Brain microvascular endothelial cell (primary cell): Measurements from ENCODE around the gene MCRS1.

Experiments
- DNase-seq: peaks from one replicate; pipeline ENCODE4 v3.0.0-alpha.2; 2020
- H3K27ac ChIP-seq: fragments of 250-450 bp; sonication (Bioruptor Pico); 2 replicates; pipeline ENCODE4 v1.5.1; 2020; ENCODE audit warnings: mild to moderate bottlenecking, moderate library complexity
- H3K27me3 ChIP-seq: fragments of 250-450 bp; sonication (Bioruptor Pico); replicated peaks from 2 replicates; pipeline ENCODE4 v1.5.1; 2020; ENCODE audit warnings: mild to moderate bottlenecking
- H3K36me3 ChIP-seq: fragments of 250-450 bp; sonication (Bioruptor Pico); replicated peaks from 2 replicates; pipeline ENCODE4 v1.5.1; 2020; ENCODE audit warnings: mild to moderate bottlenecking
- H3K4me3 ChIP-seq: 2 replicates; pipeline ENCODE4 v1.5.1; 2011; ENCODE audit warnings: low read depth, mild to moderate bottlenecking, control low read depth, low read length, moderate library complexity
- in situ Hi-C: cut with HindIII; loops from 2 replicates; pipeline ENCODE4 v1.10.0; 2017; ENCODE audit warnings: low sequenced_read_pairs, low pct_ligation_motif_present
- TF ChIP-seq, protein P1 (sequence below): IDR thresholded peaks from 2 replicates; pipeline ENCODE4 v1.5.1; 2011; ENCODE audit warnings: low read depth, mild to moderate bottlenecking, moderate library complexity, low read length, control low read depth, inconsistent platforms; ENCODE audit errors: missing control alignments

Gene MCRS1

DNA sequence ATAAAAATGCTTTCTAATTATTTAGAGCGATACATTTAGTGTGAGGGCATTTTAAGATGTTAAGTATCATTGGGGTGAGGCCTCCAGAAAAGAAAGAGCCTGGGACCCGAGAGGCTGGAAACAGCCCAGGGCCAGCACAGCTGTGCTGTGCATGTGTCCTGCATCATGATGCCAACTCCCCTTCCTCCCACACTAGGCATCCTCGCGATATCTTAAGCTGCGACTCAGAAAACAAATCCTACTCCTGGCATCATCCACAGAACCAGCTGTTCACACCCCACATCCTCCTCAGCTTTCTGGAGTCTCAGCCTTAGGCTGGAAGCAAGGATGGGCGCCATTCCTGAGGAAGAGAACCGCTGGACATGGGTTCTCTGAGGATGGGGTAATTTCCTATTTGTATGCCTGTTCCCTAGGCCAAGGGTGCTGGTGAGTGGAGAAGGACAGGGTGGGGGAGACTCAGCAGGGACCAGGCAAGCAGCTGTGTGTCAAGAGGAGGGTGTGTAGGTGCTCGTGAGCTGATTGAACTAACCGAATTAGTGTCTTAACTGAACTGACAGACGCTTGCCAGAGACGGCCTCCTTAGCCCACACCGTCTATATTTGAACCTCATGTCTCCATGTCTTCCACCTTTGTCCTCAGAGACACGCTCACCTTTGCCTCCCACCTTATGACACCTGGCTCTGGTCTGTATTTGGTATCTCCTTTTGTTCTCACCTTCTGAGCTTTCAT lies 15.6 kb upstream of the MCRS1 start:
- Histone ChIP-seq H3K4me3 (no peak overlapping the region), H3K27ac (no peak overlapping the region), H3K27me3 (no peaks in the 10 kb centered on the region), H3K36me3 (no peaks in the 10 kb centered on the region)
- TF ChIP-seq, protein P1, sequence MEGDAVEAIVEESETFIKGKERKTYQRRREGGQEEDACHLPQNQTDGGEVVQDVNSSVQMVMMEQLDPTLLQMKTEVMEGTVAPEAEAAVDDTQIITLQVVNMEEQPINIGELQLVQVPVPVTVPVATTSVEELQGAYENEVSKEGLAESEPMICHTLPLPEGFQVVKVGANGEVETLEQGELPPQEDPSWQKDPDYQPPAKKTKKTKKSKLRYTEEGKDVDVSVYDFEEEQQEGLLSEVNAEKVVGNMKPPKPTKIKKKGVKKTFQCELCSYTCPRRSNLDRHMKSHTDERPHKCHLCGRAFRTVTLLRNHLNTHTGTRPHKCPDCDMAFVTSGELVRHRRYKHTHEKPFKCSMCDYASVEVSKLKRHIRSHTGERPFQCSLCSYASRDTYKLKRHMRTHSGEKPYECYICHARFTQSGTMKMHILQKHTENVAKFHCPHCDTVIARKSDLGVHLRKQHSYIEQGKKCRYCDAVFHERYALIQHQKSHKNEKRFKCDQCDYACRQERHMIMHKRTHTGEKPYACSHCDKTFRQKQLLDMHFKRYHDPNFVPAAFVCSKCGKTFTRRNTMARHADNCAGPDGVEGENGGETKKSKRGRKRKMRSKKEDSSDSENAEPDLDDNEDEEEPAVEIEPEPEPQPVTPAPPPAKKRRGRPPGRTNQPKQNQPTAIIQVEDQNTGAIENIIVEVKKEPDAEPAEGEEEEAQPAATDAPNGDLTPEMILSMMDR = no peak
- in situ Hi-C loops = no loop called here
- DNase-seq = no peak

DNA sequence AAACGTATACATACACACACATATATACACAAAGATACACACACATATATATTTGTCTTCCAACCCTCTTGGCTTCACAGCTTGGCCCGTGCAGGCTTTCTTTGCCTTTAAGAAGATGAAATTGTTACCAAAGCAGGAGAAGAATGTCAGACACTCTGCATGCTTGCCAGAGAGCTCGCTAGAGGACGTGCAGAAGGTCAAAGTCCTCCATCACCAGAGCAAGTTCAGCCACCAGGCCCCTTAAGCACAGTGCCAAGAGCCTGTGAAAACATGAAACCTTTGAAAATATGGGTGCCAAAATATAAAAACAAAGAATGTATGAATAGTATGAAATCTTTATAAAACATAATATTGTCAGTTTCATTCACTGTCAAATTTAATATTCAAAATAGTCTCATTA lies 14.9 kb upstream of the MCRS1 start:
- TF ChIP-seq, protein P1 = no peak
- H3K36me3 ChIP-seq = no peaks in the 10 kb centered on the region
- H3K4me3 ChIP-seq = no peak overlapping the region
- DNase-seq = no peak
- no peak overlapping the region for H3K27ac ChIP-seq
- in situ Hi-C loops = no loop called here
- no peaks in the 10 kb centered on the region for H3K27me3 ChIP-seq

GRCh38 chr12:49582201-49582600 lies 14.3 kb upstream of the MCRS1 start:
- in situ Hi-C loops = no loop called here
- H3K27me3 ChIP-seq = no peaks in the 10 kb centered on the region
- TF ChIP-seq, protein P1 = no peak
- H3K36me3 ChIP-seq = no peaks in the 10 kb centered on the region
- no peak for DNase-seq
- H3K27ac ChIP-seq = no peak overlapping the region
- H3K4me3 ChIP-seq = no peak overlapping the region

DNA sequence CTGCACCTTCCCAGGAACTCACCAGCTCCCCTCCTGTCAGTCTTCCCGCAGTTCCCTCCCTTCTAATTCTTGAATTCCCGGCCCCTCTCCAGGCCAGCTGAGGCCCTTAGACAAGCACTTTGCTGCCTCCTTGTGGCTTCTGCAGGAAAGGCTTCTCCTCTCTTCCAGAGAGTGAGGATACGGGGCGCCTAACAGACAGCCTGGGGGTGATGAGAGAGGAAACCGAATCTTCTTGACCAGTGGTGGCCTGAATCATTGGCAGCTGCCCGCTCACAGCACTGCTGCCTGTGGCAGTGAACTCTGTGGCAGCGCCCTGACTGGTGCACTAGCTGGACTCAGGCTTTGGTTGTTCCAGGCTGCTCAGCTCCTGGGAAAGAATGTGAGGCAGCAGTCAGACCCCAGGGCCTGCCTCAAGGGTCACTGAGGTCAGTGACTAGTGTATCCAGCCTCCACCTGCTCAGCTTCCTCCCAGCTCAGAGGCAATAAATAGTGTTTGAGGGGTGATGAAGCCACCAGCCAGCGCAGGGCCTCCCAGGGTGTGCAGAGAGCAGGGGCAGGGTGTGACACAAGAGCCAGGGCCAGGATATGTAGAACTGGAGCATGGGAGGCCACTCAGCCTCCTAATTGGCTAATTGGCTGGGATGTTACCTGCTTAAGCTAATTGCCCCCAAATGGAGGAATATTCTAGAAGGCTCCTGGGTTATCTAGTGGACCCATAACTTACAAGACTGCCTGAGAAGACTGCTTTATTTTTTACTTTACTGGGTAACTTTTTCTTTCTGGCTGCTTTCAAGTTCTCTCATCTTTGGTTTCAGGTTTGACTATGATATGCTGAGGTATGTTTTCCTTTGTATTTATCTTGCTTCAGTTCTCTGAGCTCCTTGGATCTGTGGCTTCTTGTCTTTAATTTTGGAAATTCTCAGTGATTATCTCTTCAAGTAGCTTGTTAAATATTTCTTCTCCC lies 12.9 kb upstream of the MCRS1 start:
- DNase-seq = peak; percentile 76
- Histone ChIP-seq H3K4me3 (no peak overlapping the region), H3K27me3 (no peaks in the 10 kb centered on the region), H3K27ac (no peak overlapping the region), H3K36me3 (peaks cover 3% of the 10 kb centered on the region)
- in situ Hi-C loops = no loop called here
- TF ChIP-seq, protein P1 = peak; percentile 96

GRCh38 chr12:49578471-49579112 lies 10.7 kb upstream of the MCRS1 start:
- TF ChIP-seq, protein P1 = no peak
- Histone ChIP-seq H3K27me3 (no peaks in the 10 kb centered on the region), H3K36me3 (peaks cover 7% of the 10 kb centered on the region), H3K4me3 (no peak overlapping the region), H3K27ac (no peak overlapping the region)
- no peak for DNase-seq
- in situ Hi-C loops = no loop called here
